MCF 10A (cell line): Measurements from ENCODE around the gene SIGLEC9. TPM values are rescaled to one million over a fixed set of nuclear protein-coding genes. Genes with fewer than 3 reads are reported as not detected.

Experiments used
- BruUV-seq: library from RNA; stranded (reverse); fragments of 400-500 nt; replicated peaks from 2 replicates; lab custom pipeline; 2021; lab: Mats Ljungman, UMichigan
- CTCF ChIA-PET: fragments of 300-600 bp; sonication (Branson Sonifier 250); formaldehyde crosslinking; extraction: SDS; loops from one replicate; lab custom pipeline; 2021; ENCODE audit warnings: antibody characterized with exemption, inconsistent platforms; lab: Yijun Ruan, JAX
- POLR2A ChIA-PET: fragments of 300-600, 350-650 bp; sonication (Branson Sonifier 250); formaldehyde crosslinking; extraction: SDS; loops from one replicate; lab custom pipeline; 2020; ENCODE audit warnings: antibody characterized with exemption, inconsistent platforms; lab: Yijun Ruan, JAX
- DNase-seq: peaks from one replicate; pipeline ENCODE4 v3.0.0-alpha.2; 2018; ENCODE audit not compliant: unreplicated experiment
- H3K27ac Mint-ChIP-seq: one replicate; pipeline ENCODE4 v1.8.0; 2022; ENCODE audit warnings: mild to moderate bottlenecking, low read depth, mixed read lengths; ENCODE audit not compliant: unreplicated experiment
- H3K27me3 Mint-ChIP-seq: one replicate; pipeline ENCODE4 v1.8.0; 2022; ENCODE audit warnings: mixed read lengths; ENCODE audit not compliant: insufficient read depth, unreplicated experiment
- H3K36me3 Mint-ChIP-seq: one replicate; pipeline ENCODE4 v1.8.0; 2022; ENCODE audit warnings: mild to moderate bottlenecking, moderate library complexity, mixed read lengths; ENCODE audit not compliant: insufficient read depth, unreplicated experiment
- H3K4me1 Mint-ChIP-seq: one replicate; pipeline ENCODE4 v1.8.0; 2022; ENCODE audit warnings: mixed read lengths; ENCODE audit not compliant: insufficient read depth, unreplicated experiment
- H3K4me3 Mint-ChIP-seq: one replicate; pipeline ENCODE4 v1.8.0; 2022; ENCODE audit warnings: mild to moderate bottlenecking, moderate library complexity, mixed read lengths; ENCODE audit not compliant: unreplicated experiment
- H3K9me3 Mint-ChIP-seq: one replicate; pipeline ENCODE4 v1.8.0; 2022; ENCODE audit warnings: mixed read lengths; ENCODE audit not compliant: unreplicated experiment
- CTCF ChIP-seq: fragments of 200-600 bp; IDR thresholded peaks from one replicate; pipeline ENCODE4 v1.8.0; 2022; ENCODE audit warnings: antibody characterized with exemption, mild to moderate bottlenecking; ENCODE audit not compliant: unreplicated experiment
- intact Hi-C: fragments of 100-400 bp; cut with micrococcal nuclease; formaldehyde crosslinking; loops from 2 replicates; pipeline ENCODE4 v1.14.1; 2022
- total RNA-seq: library from RNA; stranded (reverse); gene quantifications from 2 replicates; pipeline ENCODE4 v1.2.3, GENCODE V29; 2022

Gene SIGLEC9
- total RNA-seq, 1 experiment from 2014 or later = not detected

GRCh38 chr19:51093101-51093500 lies 31.6 kb upstream of the SIGLEC9 start:
- BruUV-seq = no TSS peak
- Mint-ChIP-seq H3K4me3 (no peak overlapping the region), H3K4me1 (peaks cover 18% of the 10 kb centered on the region), H3K27me3 (no peaks in the 10 kb centered on the region), H3K9me3 (no peaks in the 10 kb centered on the region), H3K27ac (no peak overlapping the region), H3K36me3 (peaks cover 11% of the 10 kb centered on the region)
- POLR2A ChIA-PET = no interaction called here
- TF ChIP-seq CTCF = no peak
- intact Hi-C loops = loop anchor here (10.0 kb wide), 1 partner anchor 288 kb away; no protein-coding TSS in a partner anchor
- CTCF ChIA-PET = interaction anchor here (0.6 to 0.9 kb wide), 3 partner anchors 71 to 380 kb away, joined by 3 read pairs; no protein-coding TSS in a partner anchor
- DNase-seq = no peak

- no peak overlapping the region for H3K27ac Mint-ChIP-seq
- no TSS peak for BruUV-seq
- peaks cover 11% of the 10 kb centered on the region for H3K36me3 Mint-ChIP-seq
- no peak for TF ChIP-seq CTCF
- no peaks in the 10 kb centered on the region for H3K9me3 Mint-ChIP-seq
- ChIA-PET CTCF (interaction anchor here (0.5 to 1.8 kb wide), 7 partner anchors 9 to 1025 kb away, joined by 3 to 7 read pairs (median 4); no protein-coding TSS in a partner anchor), POLR2A (no interaction called here)
- H3K4me3 Mint-ChIP-seq = no peak overlapping the region
- H3K27me3 Mint-ChIP-seq = no peaks in the 10 kb centered on the region
- DNase-seq = no peak
- peaks cover 18% of the 10 kb centered on the region for H3K4me1 Mint-ChIP-seq
- intact Hi-C loops = loop anchor here (10.0 kb wide), 1 partner anchor 289 kb away; no protein-coding TSS in a partner anchor
Measured at GRCh38 chr19:51093510-51094345, 31.0 kb upstream of the SIGLEC9 start.

- intact Hi-C loops = loop anchor here (10.0 kb wide), 1 partner anchor 290 kb away; no protein-coding TSS in a partner anchor
- no peaks in the 10 kb centered on the region for H3K9me3 Mint-ChIP-seq
- H3K36me3 Mint-ChIP-seq = peaks cover 14% of the 10 kb centered on the region
- CTCF ChIA-PET = interaction anchor here (0.6 to 1.8 kb wide), 16 partner anchors 9 to 1026 kb away, joined by 3 to 7 read pairs (median 4); no protein-coding TSS in a partner anchor
- POLR2A ChIA-PET = interaction anchor here (0.6 to 0.9 kb wide), 2 partner anchors 290 to 586 kb away, joined by 3 to 4 read pairs; no protein-coding TSS in a partner anchor
- peaks cover 23% of the 10 kb centered on the region for H3K4me1 Mint-ChIP-seq
- BruUV-seq = no TSS peak
- no peaks in the 10 kb centered on the region for H3K27me3 Mint-ChIP-seq
- peak; percentile 69 for TF ChIP-seq CTCF
- H3K27ac Mint-ChIP-seq = no peak overlapping the region
- DNase-seq = peak; percentile 19
- no peak overlapping the region for H3K4me3 Mint-ChIP-seq
Measured at GRCh38 chr19:51094696-51095279, 29.9 kb upstream of the SIGLEC9 start.
